Kidney glomerular epithelial cell (primary cell): ENCODE measurements around the gene DLGAP1.

Experiments used
- DNase-seq: peaks from one replicate; lab custom pipeline; 2025; lab: John Stamatoyannopoulos, UW

The DLGAP1 gene

GRCh38 chr18:3935305-3935704 is 519.8 kb downstream of the DLGAP1 start:
- DNase-seq = no peak

GRCh38 chr18:3932276-3932675 is 522.8 kb downstream of the DLGAP1 start:
- no peak for DNase-seq

GRCh38 chr18:3931542-3932112 is 523.5 kb downstream of the DLGAP1 start:
- DNase-seq = peak; percentile 20

GRCh38 chr18:3931013-3931315 is 524.1 kb downstream of the DLGAP1 start:
- DNase-seq = no peak

- no peak for DNase-seq
These were observed 524.7 kb downstream of the DLGAP1 start for GRCh38 chr18:3930126-3931012.

GRCh38 chr18:3924455-3924854 is 530.7 kb downstream of the DLGAP1 start:
- DNase-seq = no peak

GRCh38 chr18:3923750-3924149 is 531.4 kb downstream of the DLGAP1 start:
- peak; percentile 80 for DNase-seq

DNA sequence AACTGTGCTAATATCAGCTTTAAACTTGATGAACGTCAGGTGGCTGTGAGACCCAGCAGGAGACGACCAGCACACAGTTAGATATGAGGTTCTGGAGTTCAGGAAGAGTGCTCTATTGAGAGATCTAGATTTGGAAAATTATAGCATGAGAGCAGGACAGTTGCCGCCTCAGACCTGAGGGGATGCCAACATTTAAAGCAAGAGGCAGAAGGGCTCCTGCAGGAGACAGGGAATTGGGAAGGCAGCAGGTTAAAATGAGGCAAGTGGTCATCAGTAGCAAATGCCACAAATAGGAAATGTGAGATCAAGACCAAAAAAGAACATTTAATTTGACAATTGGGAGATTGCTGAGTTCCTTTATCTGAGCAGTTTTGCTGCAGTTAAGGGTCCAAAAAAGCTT is 533.3 kb downstream of the DLGAP1 start:
- no peak for DNase-seq

GRCh38 chr18:3920832-3921231 is 534.3 kb downstream of the DLGAP1 start:
- DNase-seq = no peak

GRCh38 chr18:3919396-3920061 is 535.6 kb downstream of the DLGAP1 start:
- DNase-seq = no peak

GRCh38 chr18:3916082-3916481 is 539.0 kb downstream of the DLGAP1 start:
- no peak for DNase-seq

GRCh38 chr18:3914833-3915610 is 540.1 kb downstream of the DLGAP1 start:
- no peak for DNase-seq

DNA sequence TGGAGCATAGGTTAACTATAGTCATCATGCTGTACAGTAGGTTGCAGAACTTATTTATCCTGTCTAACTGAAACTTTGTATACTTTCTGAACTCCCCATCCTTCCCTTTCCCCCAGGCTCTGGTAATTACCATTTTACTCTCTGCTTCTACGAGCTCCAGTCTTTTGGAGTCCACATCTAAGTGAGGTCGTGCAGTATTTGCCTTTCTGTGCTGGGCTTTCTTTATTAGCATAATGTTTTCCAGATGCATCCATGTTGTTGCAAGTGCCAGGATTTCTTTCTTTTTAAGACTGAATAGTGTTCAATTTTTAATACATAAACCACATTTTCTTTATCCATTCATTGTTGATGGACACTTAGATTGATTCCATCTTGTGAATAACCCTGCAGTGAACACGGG is 541.0 kb downstream of the DLGAP1 start:
- DNase-seq = no peak

DNA sequence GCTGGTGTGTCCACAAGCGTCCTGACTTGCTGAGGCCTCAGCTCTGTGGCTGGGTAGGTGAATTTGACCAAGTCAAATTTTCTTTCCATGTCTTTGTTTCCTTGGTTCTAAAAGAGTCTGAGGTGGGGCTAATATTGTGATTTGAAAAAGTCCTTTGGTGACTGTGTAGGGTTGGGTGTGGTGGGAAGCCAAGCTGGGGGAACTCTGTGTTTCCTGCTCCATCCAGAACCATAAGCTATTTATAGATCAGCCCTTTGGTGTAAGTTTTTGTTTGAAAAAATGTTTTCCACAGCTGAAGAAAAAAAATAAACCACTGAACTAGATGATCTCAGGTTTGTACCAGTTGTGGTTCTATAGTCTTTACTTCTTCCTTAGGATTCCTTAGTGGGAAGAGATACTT is 542.4 kb downstream of the DLGAP1 start:
- no peak for DNase-seq

- no peak for DNase-seq
These were observed 543.7 kb downstream of the DLGAP1 start for GRCh38 chr18:3911413-3911812.

- DNase-seq = no peak
These were observed 544.6 kb downstream of the DLGAP1 start for GRCh38 chr18:3910512-3910911.

DNA sequence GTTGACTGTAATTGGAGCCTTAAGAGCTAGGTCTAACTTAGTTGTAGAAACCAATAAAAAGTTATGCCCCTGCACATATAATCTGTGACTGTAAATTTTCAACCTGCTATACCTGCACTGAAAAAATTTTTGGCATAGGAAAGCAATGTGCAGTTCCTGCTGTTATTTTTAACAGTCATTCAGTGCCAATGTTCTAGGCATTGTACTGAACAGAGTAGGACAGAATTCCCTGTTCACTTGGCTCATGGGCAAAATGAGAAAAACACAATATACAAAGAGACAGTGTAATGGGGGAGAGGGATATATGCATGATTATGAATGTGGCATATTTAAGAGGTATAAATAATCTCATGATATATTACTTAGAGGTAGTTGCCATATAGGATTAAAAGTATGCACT is 547.2 kb downstream of the DLGAP1 start:
- DNase-seq = no peak

GRCh38 chr18:3906116-3906750 is 548.9 kb downstream of the DLGAP1 start:
- peak; percentile 53 for DNase-seq

GRCh38 chr18:3903337-3903736 is 551.8 kb downstream of the DLGAP1 start:
- DNase-seq = peak; percentile 38

DNA sequence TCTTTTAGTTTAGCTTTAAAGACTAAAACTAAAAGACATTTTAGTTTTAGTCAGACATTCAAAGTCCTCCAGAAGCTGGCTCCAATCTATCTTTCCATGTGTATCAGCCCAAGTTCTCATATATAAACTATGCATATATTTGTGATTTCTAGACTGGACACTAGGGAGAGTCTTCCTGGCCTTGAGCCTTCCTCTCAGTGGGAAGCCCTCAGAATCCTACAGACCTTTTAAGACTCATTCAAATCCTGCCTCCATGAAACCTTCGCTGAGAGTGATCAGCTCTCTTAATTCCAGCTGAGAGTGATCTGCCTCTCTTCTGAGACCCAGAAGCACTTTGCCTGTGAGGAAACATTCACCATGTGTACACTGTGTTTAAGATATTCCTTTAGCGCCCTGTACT is 552.4 kb downstream of the DLGAP1 start:
- no peak for DNase-seq

DNA sequence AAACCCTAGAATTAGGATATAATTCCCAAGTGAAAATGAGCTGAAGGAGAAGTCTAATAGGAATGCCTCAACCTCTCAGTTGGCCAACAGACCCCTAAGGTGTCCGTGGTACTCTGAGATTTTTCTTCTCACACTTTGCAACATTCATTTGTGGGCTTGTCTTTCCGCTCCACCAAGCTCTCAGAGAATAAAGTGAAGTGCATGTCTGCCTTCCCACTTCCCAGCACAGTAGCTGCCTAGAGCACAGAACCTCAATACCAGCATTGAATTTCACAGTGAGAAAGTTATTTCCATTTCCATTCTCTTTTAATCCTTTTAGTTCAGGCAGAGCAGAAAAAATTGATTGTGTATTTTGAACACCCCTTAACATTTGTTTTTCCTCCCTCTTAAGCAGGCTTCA is 553.3 kb downstream of the DLGAP1 start:
- peak; percentile 27 for DNase-seq

DNA sequence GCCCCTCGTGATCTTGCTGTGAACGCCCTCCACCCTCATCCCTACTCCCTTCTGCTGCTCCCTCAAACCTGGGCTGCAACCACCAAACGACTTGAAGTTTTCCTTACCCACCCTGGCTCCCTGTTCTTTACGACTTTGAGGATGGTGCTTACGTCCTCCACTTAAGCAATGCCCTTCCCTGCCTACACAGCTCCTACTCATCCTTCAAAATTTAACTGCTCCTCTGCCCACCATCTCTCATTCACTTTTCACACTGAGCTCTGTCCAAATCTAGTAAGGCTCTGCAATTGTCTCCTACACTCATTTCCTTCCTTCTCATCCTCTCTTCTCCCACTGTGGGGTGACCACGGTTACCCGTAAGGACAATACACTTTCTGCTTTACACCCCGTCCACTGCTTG is 554.1 kb downstream of the DLGAP1 start:
- no peak for DNase-seq
